Neuronal stem cell (in vitro differentiated cells): ENCODE measurements around the gene ZNF385B.

Experiments
- DNase-seq: peaks from one replicate; pipeline ENCODE4 v3.0.0-alpha.2; 2013; ENCODE audit warnings: low spot score
- H2AFZ ChIP-seq: one replicate; pipeline ENCODE4 v1.6.1; 2013; ENCODE audit warnings: mild to moderate bottlenecking, low read length, inconsistent platforms
- H2AK5ac ChIP-seq: 2 replicates; pipeline ENCODE4 v1.6.1; 2013; ENCODE audit warnings: low read depth, mild to moderate bottlenecking, inconsistent platforms, low read length, moderate library complexity, mixed read lengths
- H2BK120ac ChIP-seq: 2 replicates; pipeline ENCODE4 v1.6.1; 2013; ENCODE audit warnings: low read depth, mild to moderate bottlenecking, inconsistent platforms, low read length, moderate library complexity, mixed read lengths
- H2BK12ac ChIP-seq: one replicate; pipeline ENCODE4 v1.6.1; 2013; ENCODE audit warnings: low read length, inconsistent platforms
- H2BK15ac ChIP-seq: 2 replicates; pipeline ENCODE4 v1.6.1; 2013; ENCODE audit warnings: mild to moderate bottlenecking, low read length, inconsistent platforms, mixed read lengths
- H2BK5ac ChIP-seq: one replicate; pipeline ENCODE4 v1.6.1; 2013; ENCODE audit warnings: inconsistent platforms, mild to moderate bottlenecking, low read length, moderate library complexity
- H3K14ac ChIP-seq: one replicate; pipeline ENCODE4 v1.6.1; 2013; ENCODE audit warnings: low read length, inconsistent platforms
- H3K18ac ChIP-seq: 2 replicates; pipeline ENCODE4 v1.6.1; 2013; ENCODE audit warnings: low read length, inconsistent platforms
- H3K23ac ChIP-seq: 2 replicates; pipeline ENCODE4 v1.6.1; 2013; ENCODE audit warnings: low read depth, mild to moderate bottlenecking, mixed read lengths, low read length, inconsistent platforms; ENCODE audit not compliant: poor library complexity
- H3K27ac ChIP-seq: replicated peaks from 3 replicates; pipeline ENCODE4 v1.5.1; 2013; ENCODE audit warnings: low read length, inconsistent platforms
- H3K27me3 ChIP-seq, 3 experiments: 2 replicates each; pipeline ENCODE4 v1.6.1; 2013; ENCODE audit warnings: low read length in 3 of 3, mild to moderate bottlenecking in 2 of 3, inconsistent platforms in 1 of 3, low read depth in 1 of 3, mixed read lengths in 1 of 3, moderate library complexity in 1 of 3; ENCODE audit not compliant: control insufficient read depth in 3 of 3, insufficient read depth in 3 of 3
- H3K36me3 ChIP-seq, 2 donors: replicated peaks in 1 of 2; 2 replicates each; pipeline ENCODE4 v1.6.1; 2013; ENCODE audit warnings: low read length in 2 of 2; ENCODE audit not compliant: control insufficient read depth in 2 of 2, insufficient read depth in 2 of 2
- H3K4ac ChIP-seq: 2 replicates; pipeline ENCODE4 v1.6.1; 2013; ENCODE audit warnings: inconsistent platforms, mild to moderate bottlenecking, low read length, moderate library complexity
- H3K4me1 ChIP-seq, 2 donors: 1 replicate in 1 of 2; 2 replicates in 1 of 2; pipeline ENCODE4 v1.6.1; 2013; ENCODE audit warnings: low read length in 2 of 2, low read depth in 1 of 2; ENCODE audit not compliant: control insufficient read depth in 2 of 2, insufficient read depth in 1 of 2
- H3K4me2 ChIP-seq: one replicate; pipeline ENCODE4 v1.6.1; 2013; ENCODE audit warnings: mild to moderate bottlenecking, low read length, inconsistent platforms; ENCODE audit not compliant: insufficient read depth, poor library complexity, severe bottlenecking
- H3K4me3 ChIP-seq, 2 donors: 2 replicates each; pipeline ENCODE4 v1.5.1; 2013; ENCODE audit warnings: low read length in 2 of 2, mild to moderate bottlenecking in 2 of 2, inconsistent platforms in 1 of 2, moderate library complexity in 1 of 2
- H3K79me1 ChIP-seq: one replicate; pipeline ENCODE4 v1.6.1; 2013; ENCODE audit warnings: low read depth, mild to moderate bottlenecking, inconsistent platforms, low read length, moderate library complexity
- H3K9ac ChIP-seq: one replicate; pipeline ENCODE4 v1.6.1; 2013; ENCODE audit warnings: mild to moderate bottlenecking, low read depth, low read length, inconsistent platforms; ENCODE audit not compliant: poor library complexity
- H3K9me3 ChIP-seq, 2 donors: replicated peaks in 1 of 2; 2 replicates each; pipeline versions ENCODE3 to v1.6.1; 2013; ENCODE audit warnings: low read length in 2 of 2, mild to moderate bottlenecking in 2 of 2, inconsistent platforms in 1 of 2, low read depth in 1 of 2, mixed read lengths in 1 of 2, moderate library complexity in 1 of 2; ENCODE audit not compliant: control insufficient read depth in 2 of 2, insufficient read depth in 1 of 2
- H4K8ac ChIP-seq: one replicate; pipeline ENCODE4 v1.6.1; 2013; ENCODE audit warnings: low read depth, mild to moderate bottlenecking, inconsistent platforms, low read length, moderate library complexity
- H4K91ac ChIP-seq: one replicate; pipeline ENCODE4 v1.6.1; 2013; ENCODE audit warnings: low read length, low read depth, mild to moderate bottlenecking, inconsistent platforms; ENCODE audit not compliant: poor library complexity
- WGBS, 2 donors: extraction: QIAGEN DNeasy Blood & Tissue Kit; methylation state at CpG; one replicate each; pipeline ENCODE4 v1.1.7; 2013; ENCODE audit warnings: missing lambda C conversion rate in 2 of 2, mixed read lengths in 1 of 2; ENCODE audit not compliant: insufficient read length in 2 of 2, insufficient replicate concordance in 1 of 2; ENCODE audit errors: extremely low coverage in 2 of 2; 5-methylcytosine and 5-hydroxymethylcytosine counted together

ZNF385B gene

GRCh38 chr2:179532863-179533278 lies 328.5 kb downstream of the ZNF385B start:
- no peak overlapping the region for H3K27ac ChIP-seq

GRCh38 chr2:179528576-179529069 lies 332.8 kb downstream of the ZNF385B start:
- no peak overlapping the region for H2AFZ ChIP-seq
- peaks cover 6 to 7% of the 10 kb centered on the region in 2 donors for H3K4me1 ChIP-seq
- WGBS, 2 donors, result no CpG with 5 or more reads among the region's 2 CpGs
- H2BK12ac ChIP-seq, result no peak overlapping the region
- H2BK5ac ChIP-seq, result no peak overlapping the region
- DNase-seq, result no peak
- no peak overlapping the region for H4K8ac ChIP-seq
- no peak overlapping the region for H3K27ac ChIP-seq
- H2AK5ac ChIP-seq, result no peak overlapping the region
- no peak overlapping the region for H3K4me3 ChIP-seq
- H3K14ac ChIP-seq, result no peak overlapping the region
- H3K18ac ChIP-seq, result no peak overlapping the region
- H2BK15ac ChIP-seq, result no peak overlapping the region
- H4K91ac ChIP-seq, result no peak overlapping the region
- no peaks in the 10 kb centered on the region for H3K27me3 ChIP-seq
- H2BK120ac ChIP-seq, result no peak overlapping the region
- H3K4ac ChIP-seq, result no peak overlapping the region
- no peak overlapping the region for H3K4me2 ChIP-seq
- no peaks in the 10 kb centered on the region for H3K9me3 ChIP-seq
- no peaks in the 10 kb centered on the region for H3K36me3 ChIP-seq
- H3K9ac ChIP-seq, result no peak overlapping the region
- no peaks in the 10 kb centered on the region for H3K79me1 ChIP-seq
- no peak overlapping the region for H3K23ac ChIP-seq

More at GRCh38 chr2:179532863-179533278, 328.5 kb downstream of the ZNF385B start:
- Histone ChIP-seq H3K4me3 (no peak overlapping the region), H3K9ac (no peak overlapping the region), H2BK5ac (no peak overlapping the region), H4K91ac (no peak overlapping the region), H2BK120ac (no peak overlapping the region), H3K9me3 (no peaks in the 10 kb centered on the region), H3K4ac (no peak overlapping the region), H3K23ac (no peak overlapping the region), H3K18ac (no peak overlapping the region), H4K8ac (no peak overlapping the region), H2AK5ac (no peak overlapping the region), H2AFZ (peak overlapping the region; percentile 82), H3K4me1 (peaks cover 6 to 8% of the 10 kb centered on the region in 2 donors), H2BK12ac (no peak overlapping the region), H3K4me2 (no peak overlapping the region), H3K14ac (no peak overlapping the region), H3K79me1 (no peaks in the 10 kb centered on the region), H3K27me3 (no peaks in the 10 kb centered on the region), H2BK15ac (no peak overlapping the region), H3K36me3 (no peaks in the 10 kb centered on the region)
- no CpG with 5 or more reads among the region's 2 CpGs for WGBS, 2 donors
- DNase-seq, result no peak

- Histone ChIP-seq H2BK15ac (no peak overlapping the region), H3K4ac (no peak overlapping the region), H3K27ac (no peak overlapping the region), H3K14ac (no peak overlapping the region), H3K4me1 (peaks cover 0 to 2% of the 10 kb centered on the region in 2 donors), H3K9ac (no peak overlapping the region), H2BK5ac (no peak overlapping the region), H4K8ac (no peak overlapping the region), H2BK120ac (no peak overlapping the region), H3K79me1 (no peaks in the 10 kb centered on the region), H2BK12ac (no peak overlapping the region), H4K91ac (no peak overlapping the region), H3K36me3 (no peaks in the 10 kb centered on the region), H3K4me3 (no peak overlapping the region), H3K18ac (no peak overlapping the region), H2AK5ac (no peak overlapping the region), H2AFZ (no peak overlapping the region), H3K23ac (no peak overlapping the region), H3K4me2 (no peak overlapping the region), H3K9me3 (no peaks in the 10 kb centered on the region), H3K27me3 (no peaks in the 10 kb centered on the region)
- no CpG with 5 or more reads among the region's 3 CpGs for WGBS, 2 donors
- no peak for DNase-seq
Observed at GRCh38 chr2:179525340-179525739, 336.1 kb downstream of the ZNF385B start.

GRCh38 chr2:179524809-179525339 lies 336.5 kb downstream of the ZNF385B start:
- Histone ChIP-seq H3K4me1 (peaks cover 0 to 2% of the 10 kb centered on the region in 2 donors), H3K4me3 (no peak overlapping the region), H4K8ac (no peak overlapping the region), H3K27me3 (no peaks in the 10 kb centered on the region), H2AK5ac (no peak overlapping the region), H3K18ac (no peak overlapping the region), H3K4me2 (no peak overlapping the region), H2BK15ac (no peak overlapping the region), H3K14ac (no peak overlapping the region), H3K9ac (no peak overlapping the region), H3K79me1 (no peaks in the 10 kb centered on the region), H3K36me3 (no peaks in the 10 kb centered on the region), H3K23ac (no peak overlapping the region), H2BK5ac (no peak overlapping the region), H2BK12ac (no peak overlapping the region), H3K27ac (no peak overlapping the region), H4K91ac (no peak overlapping the region), H3K9me3 (no peaks in the 10 kb centered on the region), H2AFZ (no peak overlapping the region), H3K4ac (no peak overlapping the region), H2BK120ac (no peak overlapping the region)
- WGBS, 2 donors, result no CpG with 5 or more reads among the region's 5 CpGs
- DNase-seq, result no peak
